HG03060 (cell line): ENCODE measurements around the gene ATP8B4.

Experiments used
- ATAC-seq: cut with Tn5 transposase; IDR thresholded peaks from one replicate; pipeline ENCODE4 v1.9.1; 2021; ENCODE audit warnings: low read depth, moderate number of reproducible peaks; ENCODE audit not compliant: unreplicated experiment

The ATP8B4 gene

DNA sequence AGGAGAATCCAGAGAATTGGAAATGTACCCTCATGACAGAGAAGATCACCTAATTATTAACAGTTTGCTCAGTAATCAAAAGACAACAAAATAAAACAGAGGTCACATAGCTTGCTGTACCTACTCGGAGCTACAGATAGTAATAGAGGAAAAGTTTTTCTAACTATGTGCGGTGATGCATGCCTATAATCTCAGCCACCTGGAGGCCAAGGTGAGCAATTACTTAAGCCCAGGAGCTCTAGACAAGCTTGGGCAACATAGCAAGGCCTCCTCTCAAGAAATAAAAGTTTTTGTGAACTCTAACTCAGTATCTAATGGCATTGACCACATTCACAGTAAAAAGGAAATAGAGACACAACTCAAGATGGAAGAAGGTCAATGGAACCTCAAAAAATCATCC lies 243.6 kb downstream of the ATP8B4 start:
- no peak for ATAC-seq

GRCh38 chr15:49870472-49870871 lies 248.6 kb downstream of the ATP8B4 start:
- ATAC-seq = no peak

DNA sequence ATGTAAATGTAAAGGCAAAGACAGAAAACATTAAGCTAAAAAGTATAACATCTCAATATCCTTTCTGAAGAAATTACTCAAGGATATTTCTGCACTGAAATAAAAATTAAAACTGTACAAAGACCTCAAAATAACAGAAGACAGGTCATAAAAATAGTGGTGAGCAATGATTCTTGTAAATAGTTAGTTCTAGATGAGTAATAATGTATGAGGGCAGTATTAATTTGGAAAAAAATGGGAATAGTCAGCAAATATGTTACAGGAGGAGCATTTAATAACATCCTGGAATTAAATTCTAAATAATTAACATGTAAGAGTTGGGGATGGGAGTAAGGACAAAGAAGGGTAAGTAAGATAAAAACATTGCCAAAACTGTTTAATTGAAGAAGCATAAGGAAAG lies 250.7 kb downstream of the ATP8B4 start:
- ATAC-seq = no peak

DNA sequence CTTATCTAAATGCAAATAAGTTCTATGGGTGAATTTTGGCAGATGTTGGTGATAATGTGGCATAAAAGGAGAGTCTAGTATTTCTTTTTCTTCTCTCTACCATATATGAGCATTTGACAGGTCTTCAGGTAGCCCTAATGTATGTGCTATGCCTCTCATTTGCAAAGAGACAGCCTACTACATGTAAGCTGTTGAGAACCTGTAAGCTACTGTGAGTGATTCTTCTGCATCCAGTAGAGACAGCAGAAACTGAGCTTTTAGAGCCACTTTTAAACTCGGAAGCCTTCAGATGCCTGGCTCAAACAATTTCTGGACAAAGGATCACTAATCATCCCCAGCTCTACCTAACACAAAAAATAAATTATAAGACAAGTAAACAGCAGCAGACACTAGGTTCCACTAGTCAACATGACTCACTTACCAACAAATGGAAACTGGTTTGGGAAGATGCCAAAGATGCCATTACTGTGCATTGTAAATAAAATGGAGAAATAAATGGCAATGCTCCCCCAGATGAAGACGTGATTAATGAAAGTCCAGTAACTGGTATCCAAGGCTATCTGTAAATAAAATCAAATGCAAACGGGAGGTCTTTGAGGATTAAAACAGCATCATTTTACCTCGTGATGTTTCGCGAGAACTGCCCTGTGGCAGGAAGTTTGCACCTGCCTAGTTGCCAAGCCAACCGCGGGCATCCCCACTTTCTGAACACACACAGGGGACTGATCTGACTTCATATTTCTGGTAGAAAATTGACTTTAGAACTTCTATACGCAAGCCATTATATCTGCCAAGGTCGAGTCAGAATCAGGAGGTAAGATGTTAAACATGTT lies 252.9 kb downstream of the ATP8B4 start:
- no peak for ATAC-seq

DNA sequence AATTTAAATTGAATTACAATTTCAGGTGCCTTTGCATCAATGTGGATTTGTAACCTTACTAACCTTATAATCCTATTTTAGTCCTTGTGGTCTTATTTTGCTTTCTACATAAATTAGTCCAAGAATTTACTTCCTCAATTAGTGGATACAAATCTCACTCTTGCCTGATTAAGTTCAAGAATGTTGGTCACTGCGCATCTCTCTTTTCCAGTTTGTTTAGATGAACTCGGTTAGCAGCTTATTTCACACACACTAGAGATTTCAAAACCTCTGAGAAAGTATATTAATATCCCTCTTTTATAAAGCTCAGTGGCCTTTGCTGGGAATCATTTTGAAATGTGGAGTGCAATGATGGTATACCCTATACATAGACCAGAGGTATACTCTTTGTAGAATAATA lies 254.8 kb downstream of the ATP8B4 start:
- ATAC-seq = no peak

GRCh38 chr15:49863431-49864224 lies 255.4 kb downstream of the ATP8B4 start:
- no peak for ATAC-seq

- no peak for ATAC-seq
Measured at GRCh38 chr15:49860101-49860500, 258.9 kb downstream of the ATP8B4 start.

DNA sequence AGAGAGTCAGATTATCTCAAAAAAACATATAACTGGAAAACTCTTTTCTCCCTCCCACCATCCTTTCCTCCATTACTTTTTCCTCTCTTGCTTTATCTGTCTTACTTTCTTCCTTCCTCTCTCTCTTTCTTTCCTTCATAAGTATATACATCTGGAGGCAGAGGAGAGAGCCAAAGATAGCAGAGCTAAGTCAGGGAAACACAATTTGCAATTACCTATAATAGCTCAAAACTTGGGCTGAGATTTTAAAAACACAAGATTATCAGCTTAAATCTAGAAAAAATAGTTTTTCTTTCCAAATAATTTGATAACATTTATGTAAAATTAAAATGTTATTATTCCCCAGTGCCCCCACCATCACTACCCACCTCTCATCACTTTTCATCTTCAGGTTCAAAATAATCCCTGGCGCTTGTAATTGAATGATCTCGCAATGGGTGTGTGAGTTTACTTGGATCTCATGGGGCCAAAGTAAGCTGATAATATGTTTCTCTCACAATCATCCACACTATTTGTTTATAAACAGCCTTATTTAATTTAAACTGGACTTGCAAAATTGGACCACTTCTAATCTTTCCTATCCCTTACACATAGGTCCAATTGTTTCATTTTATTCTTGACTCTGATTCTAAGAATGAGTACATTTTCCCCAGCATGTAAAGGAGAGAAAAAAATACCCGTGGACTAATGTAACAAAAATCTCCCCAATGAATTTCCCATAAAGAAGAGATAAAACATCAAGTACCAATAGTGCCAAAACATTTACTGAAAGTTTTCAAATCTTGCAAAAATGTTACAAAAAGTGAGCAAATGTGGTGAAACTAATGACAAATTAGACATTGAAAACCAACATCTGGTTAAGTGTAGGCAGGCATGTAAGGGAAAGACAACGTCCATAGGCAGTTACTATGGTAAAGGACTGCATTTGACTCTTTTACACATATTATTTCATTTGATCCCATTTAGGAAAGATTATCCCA lies 261.2 kb downstream of the ATP8B4 start:
- no peak for ATAC-seq

- ATAC-seq = no peak
Measured at GRCh38 chr15:49855917-49856637, 263.0 kb downstream of the ATP8B4 start.

DNA sequence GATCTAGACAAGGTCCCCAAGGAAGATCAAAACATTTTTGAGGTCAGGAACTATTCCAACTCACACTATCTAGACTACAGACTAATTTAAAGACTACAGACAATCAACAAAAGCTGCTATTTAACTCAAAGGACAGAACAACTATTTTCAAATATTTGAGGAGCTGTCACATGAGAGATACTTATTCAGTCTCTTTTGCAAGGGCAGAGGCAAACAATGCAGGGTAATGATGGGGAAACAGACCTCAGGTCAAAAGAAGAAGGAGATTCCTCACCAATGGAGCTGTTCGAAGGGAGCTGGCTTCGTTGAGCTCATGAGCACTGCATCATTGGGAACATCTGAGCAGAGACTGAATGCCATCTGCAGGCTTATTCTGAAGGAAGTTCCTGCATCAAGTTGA lies 266.3 kb downstream of the ATP8B4 start:
- ATAC-seq = no peak

DNA sequence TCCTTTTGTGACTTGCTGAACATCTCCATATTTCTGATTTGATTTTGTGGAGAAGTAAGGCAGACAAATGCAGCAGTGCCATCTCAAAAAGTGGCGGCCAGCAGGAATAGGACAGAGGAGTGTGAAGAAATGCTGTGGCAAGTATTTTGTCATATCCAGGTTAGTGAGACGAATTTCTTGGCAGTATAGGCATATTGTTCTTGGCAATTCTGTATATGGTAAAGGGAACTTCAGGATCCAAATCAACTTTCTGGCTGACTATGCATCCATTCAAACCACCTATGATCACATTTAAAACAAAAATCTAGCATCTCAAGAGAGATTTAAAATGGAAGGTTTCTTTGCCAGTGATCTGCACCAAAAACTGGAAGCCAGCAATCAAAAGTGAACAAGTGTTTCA lies 270.2 kb downstream of the ATP8B4 start:
- no peak for ATAC-seq

- no peak for ATAC-seq
Measured at GRCh38 chr15:49848282-49848724, 270.7 kb downstream of the ATP8B4 start.

DNA sequence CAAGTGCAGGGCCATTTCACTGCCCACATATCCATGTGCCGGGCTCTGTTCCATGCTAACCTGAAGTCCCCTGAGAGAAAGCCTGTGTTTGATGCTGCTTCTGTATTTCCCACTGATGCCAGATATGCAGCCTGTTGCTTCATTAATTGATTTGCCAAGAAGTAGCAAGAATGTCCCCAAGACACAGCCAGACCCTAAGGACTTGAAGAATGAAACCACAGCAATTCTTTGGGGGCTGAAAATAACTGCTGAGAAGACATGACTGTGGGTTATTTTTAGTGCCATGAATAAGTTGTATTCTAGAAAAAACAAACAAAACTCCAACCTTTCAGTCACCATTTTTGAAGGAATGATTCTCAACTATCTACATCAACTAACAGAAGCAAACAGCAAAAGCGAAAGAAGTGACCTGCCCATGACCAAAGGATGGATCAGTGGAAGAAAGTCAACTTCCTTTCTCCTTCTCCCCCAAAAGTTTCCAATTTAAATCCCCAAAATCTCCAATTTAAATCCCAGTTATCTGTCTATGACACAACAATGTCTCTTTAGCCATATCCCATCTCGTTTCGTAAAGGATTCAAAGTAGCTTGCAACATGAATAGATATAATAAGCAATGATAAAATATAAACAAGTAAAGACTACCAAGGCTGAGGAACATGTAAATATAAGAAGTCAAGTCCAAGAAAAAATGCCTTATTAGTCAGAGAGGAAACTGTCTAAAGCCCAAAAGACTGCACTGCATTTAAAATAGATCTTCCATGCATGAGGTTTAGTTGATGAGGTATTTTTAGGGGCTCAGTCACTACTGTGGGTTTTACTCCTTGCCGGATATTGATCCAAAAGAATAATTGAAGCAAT lies 271.4 kb downstream of the ATP8B4 start:
- no peak for ATAC-seq

GRCh38 chr15:49844390-49844789 lies 274.6 kb downstream of the ATP8B4 start:
- ATAC-seq = no peak

GRCh38 chr15:49843725-49844124 lies 275.3 kb downstream of the ATP8B4 start:
- ATAC-seq = no peak

DNA sequence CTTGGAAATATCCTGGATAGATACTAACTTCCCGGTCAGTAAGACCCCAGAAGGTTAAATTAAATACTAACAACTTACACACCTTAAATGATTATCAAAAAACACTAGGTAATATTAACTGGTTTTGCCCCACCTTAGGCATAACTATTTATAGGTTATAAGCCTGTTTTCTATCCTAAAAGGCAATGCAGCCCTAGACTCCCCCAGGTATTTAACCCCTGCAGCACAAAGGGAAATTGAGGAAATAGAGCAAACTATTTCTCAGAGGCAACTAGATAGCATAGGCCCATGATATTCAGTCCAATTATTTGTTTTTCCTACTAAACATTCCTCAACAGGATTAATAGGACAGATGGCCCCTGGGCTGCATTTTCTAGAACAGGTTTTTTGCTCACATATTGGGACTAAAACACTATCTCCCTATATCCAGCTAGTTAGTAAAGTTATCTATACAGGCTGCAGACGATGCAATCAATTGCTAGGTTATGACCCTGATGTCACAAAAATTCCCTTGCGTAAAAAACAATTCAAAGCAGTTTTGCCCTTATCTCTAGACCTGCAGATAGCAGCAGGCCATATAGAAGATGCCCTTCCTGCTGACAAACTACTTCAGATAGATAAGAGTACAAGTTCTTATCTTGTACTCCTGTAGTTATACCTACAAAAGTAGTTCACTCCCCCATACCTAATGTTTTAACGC lies 276.9 kb downstream of the ATP8B4 start:
- no peak for ATAC-seq

GRCh38 chr15:49832511-49832910 lies 286.5 kb downstream of the ATP8B4 start:
- no peak for ATAC-seq

DNA sequence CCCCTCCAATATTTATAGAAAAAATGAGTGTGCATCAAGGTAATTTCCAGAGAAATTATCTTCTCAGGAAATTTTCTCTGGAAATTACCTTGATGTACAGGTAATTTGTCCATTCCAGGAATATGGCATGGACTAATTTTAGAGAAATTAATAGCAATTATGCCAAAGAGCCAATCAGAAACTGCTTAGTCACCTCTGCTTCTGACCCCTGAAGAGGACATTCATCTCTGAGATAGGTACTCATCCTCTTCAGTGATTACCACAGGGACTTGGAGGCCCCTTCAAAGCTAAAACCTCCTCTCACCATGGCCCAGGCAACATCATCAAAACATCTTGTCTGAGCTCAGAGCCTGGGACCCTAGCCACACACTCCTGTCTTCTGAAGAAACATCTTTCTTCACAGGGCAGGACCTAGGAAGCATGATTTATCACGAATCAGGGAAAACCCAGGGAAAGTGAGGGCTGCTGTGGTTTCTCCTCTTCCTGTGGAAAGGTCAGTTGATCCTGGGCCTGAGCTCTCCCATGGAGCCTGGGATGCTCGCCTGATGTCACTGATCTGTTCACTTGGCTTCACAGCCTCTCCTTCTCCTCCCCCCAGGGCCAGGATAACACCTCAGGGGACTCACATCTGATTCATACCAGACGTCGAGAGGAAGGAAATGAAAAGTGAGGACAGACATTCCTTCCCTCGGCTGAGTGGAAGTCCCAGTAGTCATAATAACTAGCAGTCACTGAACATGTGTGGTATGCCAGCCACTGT lies 287.6 kb downstream of the ATP8B4 start:
- no peak for ATAC-seq
